SKM-1 treated with dmso at 0.1 percent for 144 hours (cell line): ENCODE measurements around the gene HERPUD1.

Experiments
- DNase-seq: peaks from one replicate; lab custom pipeline; 2025; ENCODE audit not compliant: unreplicated experiment; lab: John Stamatoyannopoulos, UW

HERPUD1 gene

GRCh38 chr16:56994311-56994710 is 62.4 kb downstream of the HERPUD1 start:
- no peak for DNase-seq
